PC-3 (cell line): ENCODE results near the gene SWT1.

ENCODE experiments used
- EZH2phosphoT487 ChIP-seq: fragments of 300-600 bp; sonication (generic); IDR thresholded peaks from 2 replicates; pipeline ENCODE4 v1.6.1; 2018; ENCODE audit warnings: mild to moderate bottlenecking, antibody characterized with exemption, low read length, borderline replicate concordance
- TF ChIP-seq, protein P1 (sequence below): fragments of 300-600 bp; sonication (generic); conservative IDR thresholded peaks from 2 replicates; pipeline ENCODE4 v1.5.1; 2017; ENCODE audit warnings: antibody characterized with exemption, low read depth, mild to moderate bottlenecking, low read length

GRCh38 chr1:185237661-185238060 lies 80.7 kb downstream of the SWT1 start:
- no peak for TF ChIP-seq EZH2phosphoT487
- TF ChIP-seq, protein P1, sequence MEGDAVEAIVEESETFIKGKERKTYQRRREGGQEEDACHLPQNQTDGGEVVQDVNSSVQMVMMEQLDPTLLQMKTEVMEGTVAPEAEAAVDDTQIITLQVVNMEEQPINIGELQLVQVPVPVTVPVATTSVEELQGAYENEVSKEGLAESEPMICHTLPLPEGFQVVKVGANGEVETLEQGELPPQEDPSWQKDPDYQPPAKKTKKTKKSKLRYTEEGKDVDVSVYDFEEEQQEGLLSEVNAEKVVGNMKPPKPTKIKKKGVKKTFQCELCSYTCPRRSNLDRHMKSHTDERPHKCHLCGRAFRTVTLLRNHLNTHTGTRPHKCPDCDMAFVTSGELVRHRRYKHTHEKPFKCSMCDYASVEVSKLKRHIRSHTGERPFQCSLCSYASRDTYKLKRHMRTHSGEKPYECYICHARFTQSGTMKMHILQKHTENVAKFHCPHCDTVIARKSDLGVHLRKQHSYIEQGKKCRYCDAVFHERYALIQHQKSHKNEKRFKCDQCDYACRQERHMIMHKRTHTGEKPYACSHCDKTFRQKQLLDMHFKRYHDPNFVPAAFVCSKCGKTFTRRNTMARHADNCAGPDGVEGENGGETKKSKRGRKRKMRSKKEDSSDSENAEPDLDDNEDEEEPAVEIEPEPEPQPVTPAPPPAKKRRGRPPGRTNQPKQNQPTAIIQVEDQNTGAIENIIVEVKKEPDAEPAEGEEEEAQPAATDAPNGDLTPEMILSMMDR: no peak
